GF-D8 (cell line): ENCODE data around the gene SMC3.
"Not testable (repeated sequence)": the region's sequence is repeated elsewhere in the genome, so short reads cannot be mapped to it uniquely, and the experiment has no call there.

Experiments used
- DNase-seq: peaks from one replicate; lab custom pipeline; 2025; lab: John Stamatoyannopoulos, UW

SMC3 gene

GRCh38 chr10:110584006-110584405 lies 16.5 kb downstream of the SMC3 start:
- DNase-seq, result no peak

DNA sequence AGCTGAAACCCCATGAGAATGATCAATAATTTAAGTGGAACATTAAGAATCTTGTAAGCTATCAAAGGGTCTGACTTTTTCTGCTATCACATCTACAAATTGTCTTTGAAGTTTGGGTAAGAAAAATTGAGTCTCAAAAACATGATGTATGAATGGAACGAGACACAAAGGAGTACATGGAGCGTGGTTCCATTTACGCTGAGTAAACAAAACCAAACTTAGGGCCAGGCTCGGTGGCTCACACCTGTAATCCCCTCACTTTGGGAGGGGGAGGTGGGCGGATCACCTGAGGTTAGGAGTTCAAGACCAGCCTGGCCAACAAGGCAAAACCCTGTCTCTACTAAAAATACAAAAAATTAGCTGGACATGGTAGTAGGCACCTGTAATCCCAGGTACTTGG lies 24.3 kb downstream of the SMC3 start:
- no peak for DNase-seq

- DNase-seq, result peak; percentile 6
Measured at GRCh38 chr10:110597476-110597875, 30.0 kb downstream of the SMC3 start.

GRCh38 chr10:110600487-110601101 lies 33.1 kb downstream of the SMC3 start:
- no peak for DNase-seq

GRCh38 chr10:110601581-110601980 lies 34.1 kb downstream of the SMC3 start:
- no peak for DNase-seq

DNA sequence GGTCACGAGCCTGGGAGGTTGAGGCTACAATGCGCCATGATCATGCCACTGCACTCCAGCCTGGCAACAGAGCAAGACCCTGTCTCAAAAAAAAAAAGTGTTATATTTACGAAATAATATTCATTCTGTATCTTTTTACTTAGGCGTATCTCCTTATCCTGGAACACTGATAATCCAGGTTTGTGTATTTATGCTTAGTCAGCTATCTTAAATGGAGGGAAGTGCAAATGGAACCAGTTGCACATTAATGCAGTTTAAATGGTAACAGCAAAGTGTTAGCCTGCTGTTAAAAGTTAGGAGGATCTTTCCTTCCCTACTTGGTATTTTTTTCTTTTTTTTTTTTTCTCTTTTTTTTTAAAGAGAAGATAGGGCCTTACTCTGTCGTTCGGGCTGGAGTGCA lies 40.6 kb downstream of the SMC3 start:
- no peak for DNase-seq

- DNase-seq, result no peak
Measured at GRCh38 chr10:110609605-110610004, 42.1 kb downstream of the SMC3 start.

DNA sequence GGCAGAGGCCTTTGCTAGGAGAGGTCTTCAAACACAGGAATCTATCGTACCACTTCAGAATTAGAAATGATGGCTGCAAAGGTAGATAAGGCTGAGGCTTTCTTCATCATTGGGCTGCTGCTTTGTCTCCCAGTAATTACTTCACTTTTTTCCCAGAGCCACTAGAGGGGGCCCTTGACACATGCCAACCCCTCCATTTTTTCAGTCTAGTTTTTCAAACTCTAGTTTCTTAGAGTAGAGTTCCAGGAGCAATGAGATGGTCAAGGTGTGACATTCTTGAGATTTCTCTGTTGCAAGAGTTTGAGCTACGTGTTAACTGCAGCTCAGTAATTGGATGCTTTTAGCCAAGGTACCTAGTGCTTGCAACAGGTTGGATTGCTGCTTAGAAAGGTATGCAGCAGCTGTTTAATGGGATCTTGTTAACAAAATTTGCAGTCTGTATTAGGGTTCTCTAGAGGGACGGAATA lies 42.8 kb downstream of the SMC3 start:
- peak; percentile 22 for DNase-seq

GRCh38 chr10:110610781-110611180 lies 43.3 kb downstream of the SMC3 start:
- DNase-seq, result not testable (repeated sequence)

DNA sequence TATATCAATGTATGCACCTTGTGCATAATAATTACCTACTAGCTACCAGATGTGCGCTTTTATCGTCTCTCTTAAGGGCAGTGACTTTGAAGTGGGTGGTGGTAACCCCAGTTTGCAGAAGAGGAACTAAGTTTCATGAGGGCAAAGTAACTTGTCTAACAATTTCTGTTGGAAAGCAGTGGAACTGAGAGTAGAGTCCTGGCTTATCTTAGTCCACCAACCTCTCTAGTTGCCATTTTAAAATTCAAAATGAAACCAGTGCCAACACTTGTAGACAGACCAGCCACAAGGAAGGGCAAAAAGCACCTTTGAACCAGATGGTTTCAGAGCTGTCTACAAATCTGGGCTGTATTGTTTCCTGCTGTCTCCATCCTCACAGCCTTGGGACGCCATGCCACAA lies 44.6 kb downstream of the SMC3 start:
- DNase-seq, result no peak

DNA sequence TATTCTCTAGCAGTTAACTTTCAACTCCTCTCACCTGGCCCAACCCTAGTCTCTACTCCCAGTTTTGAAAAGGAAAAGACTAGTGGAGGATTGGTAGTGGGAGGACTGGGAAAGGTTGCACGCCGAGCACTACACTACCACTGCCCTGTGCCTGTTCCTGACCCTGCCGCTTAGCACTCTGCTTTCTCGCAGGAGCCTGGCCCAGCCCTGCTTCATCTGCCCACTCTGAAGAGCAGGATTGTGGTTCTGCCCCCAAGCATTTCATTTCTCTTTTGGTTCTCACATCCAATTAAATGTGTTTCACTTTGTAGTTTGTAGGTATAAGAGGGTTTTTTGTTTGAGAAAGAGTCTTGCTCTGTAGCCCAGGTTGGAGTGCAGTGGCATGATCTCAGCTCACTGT lies 45.1 kb downstream of the SMC3 start:
- DNase-seq, result no peak

GRCh38 chr10:110613341-110613995 lies 46.0 kb downstream of the SMC3 start:
- DNase-seq, result no peak

- DNase-seq, result no peak
Measured at GRCh38 chr10:110613996-110614495, 46.6 kb downstream of the SMC3 start.

- DNase-seq, result no peak
Measured at GRCh38 chr10:110615057-110615747, 47.7 kb downstream of the SMC3 start.

DNA sequence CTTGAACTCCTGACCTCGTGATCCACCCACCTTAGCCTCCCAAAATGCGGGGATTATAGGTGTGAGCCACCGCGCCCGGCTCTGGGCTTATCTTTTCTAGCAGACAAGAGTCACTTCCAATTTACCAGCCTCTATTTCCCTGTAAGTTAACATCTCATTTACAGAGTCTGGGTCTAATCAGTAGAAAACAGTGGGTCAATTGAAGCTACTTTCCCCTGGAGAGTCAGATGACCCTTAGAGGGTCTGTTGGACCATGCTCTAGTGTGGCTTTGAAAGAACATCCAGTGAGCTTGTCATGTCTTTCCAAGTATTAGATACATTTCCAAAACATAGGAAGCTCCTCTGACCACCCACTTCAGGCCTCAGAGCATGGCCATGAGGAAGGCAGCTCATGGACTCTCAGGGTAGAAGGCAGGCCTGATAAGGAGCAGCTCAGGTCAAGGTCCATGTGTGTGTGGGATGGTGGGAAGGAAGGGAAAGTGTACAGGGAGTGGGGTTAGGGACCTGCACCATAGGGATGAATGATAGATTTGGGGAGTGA lies 49.1 kb downstream of the SMC3 start:
- no peak for DNase-seq

GRCh38 chr10:110617425-110618229 lies 50.1 kb downstream of the SMC3 start:
- no peak for DNase-seq

GRCh38 chr10:110618230-110618610 lies 50.7 kb downstream of the SMC3 start:
- DNase-seq, result no peak

- no peak for DNase-seq
Measured at GRCh38 chr10:110619514-110620397, 52.3 kb downstream of the SMC3 start.

- DNase-seq, result no peak
Measured at GRCh38 chr10:110620398-110620719, 52.9 kb downstream of the SMC3 start.

- DNase-seq, result not testable (repeated sequence)
Measured at GRCh38 chr10:110623316-110623715, 55.8 kb downstream of the SMC3 start.

DNA sequence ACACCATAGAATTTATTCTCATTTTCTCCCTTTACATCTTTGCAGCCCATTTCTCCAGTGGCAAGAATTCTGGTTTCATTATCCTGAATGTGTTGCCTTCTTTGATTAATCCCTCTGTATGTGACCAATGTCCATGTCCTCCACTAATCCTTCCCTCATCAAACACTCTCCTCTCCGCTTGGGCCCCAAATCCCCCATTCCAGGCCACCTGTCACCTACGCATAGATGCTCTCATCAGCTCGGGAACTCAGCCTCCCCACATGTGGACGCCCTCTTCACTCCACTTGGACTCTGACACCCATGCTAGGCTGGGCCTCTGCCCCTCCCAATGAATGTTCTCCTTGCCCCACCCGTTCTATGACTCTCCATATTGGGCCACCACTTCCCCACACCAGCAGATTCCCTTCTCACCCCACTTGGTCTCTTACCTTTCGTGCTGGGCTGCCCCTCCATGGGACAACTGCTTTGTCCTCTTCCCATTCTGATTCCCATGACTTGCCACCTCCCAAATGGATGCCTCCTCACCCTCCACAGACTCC lies 57.9 kb downstream of the SMC3 start:
- DNase-seq, result no peak
